NCI-H2107 treated with DMSO at 0.1 percent for 48 hours (cell line): ENCODE measurements around the gene TAS2R38.
A peak's percentile ranks its signal among the peaks of the same experiment; 100 is the strongest.

Experiments used
- DNase-seq: peaks from one replicate; lab custom pipeline; 2025; ENCODE audit not compliant: unreplicated experiment; lab: John Stamatoyannopoulos, UW

TAS2R38 gene

GRCh38 chr7:141976524-141977245, 3.1 kb upstream of the TAS2R38 start:
- no peak for DNase-seq

- peak; percentile 77 for DNase-seq
Measured at GRCh38 chr7:141975806-141976523, 2.4 kb upstream of the TAS2R38 start.

- peak; percentile 1 for DNase-seq
Measured at GRCh38 chr7:141974831-141975230, 1.3 kb upstream of the TAS2R38 start.

GRCh38 chr7:141960687-141961422, 12.7 kb downstream of the TAS2R38 start:
- no peak for DNase-seq

- DNase-seq = no peak
Measured at GRCh38 chr7:141956084-141956483, 17.5 kb downstream of the TAS2R38 start.

- DNase-seq = no peak
Measured at GRCh38 chr7:141954334-141954733, 19.2 kb downstream of the TAS2R38 start.

GRCh38 chr7:141952461-141952860, 21.1 kb downstream of the TAS2R38 start:
- no peak for DNase-seq

GRCh38 chr7:141950806-141951205, 22.8 kb downstream of the TAS2R38 start:
- no peak for DNase-seq

GRCh38 chr7:141949911-141950310, 23.7 kb downstream of the TAS2R38 start:
- no peak for DNase-seq

GRCh38 chr7:141949451-141949850, 24.1 kb downstream of the TAS2R38 start:
- DNase-seq = no peak

GRCh38 chr7:141949021-141949420, 24.6 kb downstream of the TAS2R38 start:
- DNase-seq = no peak

GRCh38 chr7:141946796-141947195, 26.8 kb downstream of the TAS2R38 start, which contains the start of gene CLEC5A:
TSS of gene CLEC5A (minus strand) at chr7:141946974. CDS start at chr7:141946292, 682 bp downstream.
- DNase-seq = no peak

GRCh38 chr7:141945356-141945755, 28.2 kb downstream of the TAS2R38 start:
- no peak for DNase-seq

GRCh38 chr7:141944811-141945210, 28.8 kb downstream of the TAS2R38 start:
- no peak for DNase-seq

GRCh38 chr7:141943846-141944245, 29.7 kb downstream of the TAS2R38 start:
- DNase-seq = no peak

- no peak for DNase-seq
Measured at GRCh38 chr7:141941075-141941474, 32.5 kb downstream of the TAS2R38 start.

GRCh38 chr7:141930211-141930610, 43.4 kb downstream of the TAS2R38 start:
- no peak for DNase-seq

- DNase-seq = no peak
Measured at GRCh38 chr7:141928845-141929195, 44.8 kb downstream of the TAS2R38 start.

GRCh38 chr7:141928146-141928844, 45.3 kb downstream of the TAS2R38 start:
- DNase-seq = no peak
